ENCODE data around the gene APOL1.
"Not testable (repeated sequence)": the region's sequence is repeated elsewhere in the genome, so short reads cannot be mapped to it uniquely, and the experiment has no call there.

The APOL1 gene

DNA sequence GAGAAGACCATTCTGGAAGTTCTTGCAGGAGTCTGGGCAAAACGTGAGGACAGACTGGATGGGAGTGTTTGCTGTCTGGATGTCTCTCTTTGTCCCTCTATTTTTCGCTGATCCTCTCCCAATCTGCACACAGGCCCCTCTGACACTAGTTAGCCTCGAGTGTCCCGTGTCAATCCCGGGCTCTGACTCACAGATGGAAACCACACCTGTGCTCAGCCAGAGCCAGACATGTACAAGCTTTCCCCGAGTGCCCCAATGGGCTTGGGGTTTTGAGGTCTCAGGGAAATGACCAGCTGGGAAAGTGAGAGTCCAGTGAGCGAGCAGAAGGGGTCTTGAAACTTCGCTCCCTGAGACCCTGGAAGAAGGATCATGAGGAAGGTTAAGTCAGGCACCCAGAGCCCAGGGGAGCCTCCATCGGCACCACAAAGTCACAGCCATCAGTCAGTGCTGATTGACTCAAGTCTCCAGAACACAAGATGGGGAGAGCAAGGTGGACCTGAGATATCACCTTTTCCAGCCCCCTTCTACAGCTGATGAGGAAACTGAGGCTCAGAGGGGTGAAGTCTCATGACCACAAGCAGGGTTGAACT is 27.5 kb upstream of the APOL1 start:
- DNase-seq: no peak

DNA sequence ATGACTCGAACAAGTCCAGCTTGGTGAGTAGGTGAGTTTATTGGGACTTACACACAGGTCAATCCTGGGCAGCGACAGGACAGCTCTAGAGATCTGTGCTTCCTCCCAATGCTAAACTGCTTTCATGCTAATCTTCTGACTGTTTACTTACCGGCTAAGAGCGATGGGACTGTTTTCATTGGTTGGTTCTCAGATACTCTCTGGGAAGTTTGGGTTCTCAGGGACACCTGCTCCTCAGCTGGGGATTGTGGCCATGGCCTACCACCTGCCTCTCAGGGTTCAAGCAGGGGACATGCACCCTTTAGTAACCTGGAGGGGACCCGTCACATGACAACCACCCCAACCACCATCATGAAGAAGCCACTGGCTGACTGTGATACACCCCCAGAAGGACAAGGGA is 26.7 kb upstream of the APOL1 start:
- no peak for DNase-seq

DNA sequence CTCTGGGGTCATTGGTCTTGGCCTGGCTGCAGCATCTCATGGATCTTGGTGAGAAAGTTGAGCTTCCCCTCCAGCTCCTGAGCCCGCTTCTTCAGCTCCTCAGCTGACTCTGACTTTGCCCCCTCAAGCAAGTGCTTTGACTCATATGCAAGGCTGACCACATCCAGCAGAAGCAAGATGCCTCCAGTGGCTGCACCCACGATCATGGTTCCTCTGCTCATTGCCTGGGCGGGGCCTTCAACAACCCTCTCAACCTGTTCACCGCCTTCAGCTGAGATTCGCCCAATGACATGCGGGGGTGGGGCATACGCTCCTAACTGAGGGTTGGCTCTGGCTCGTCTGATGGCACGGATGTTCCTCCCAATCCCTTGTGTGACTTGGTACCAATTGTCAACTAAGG is 25.5 kb upstream of the APOL1 start:
- DNase-seq: no peak

DNA sequence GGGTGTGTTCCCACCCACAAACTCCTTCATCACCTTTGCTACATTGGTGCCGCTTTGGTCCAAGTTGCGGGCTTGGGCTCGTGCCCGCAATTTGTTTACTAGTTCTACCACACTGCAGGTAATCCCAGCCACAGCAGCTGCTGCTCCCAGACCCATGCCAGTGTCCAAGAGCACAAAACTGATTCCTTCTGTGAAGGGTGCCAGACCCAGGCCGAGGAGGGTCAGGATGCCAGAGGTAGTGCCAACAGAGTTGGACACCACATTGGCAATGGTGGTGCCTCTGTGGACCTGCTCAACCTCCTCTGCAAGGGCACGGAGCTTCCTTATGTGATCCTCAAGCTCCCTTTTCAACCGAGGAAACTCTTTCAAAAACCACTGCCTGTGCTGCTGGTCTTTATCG is 25.1 kb upstream of the APOL1 start:
- DNase-seq: no peak

DNA sequence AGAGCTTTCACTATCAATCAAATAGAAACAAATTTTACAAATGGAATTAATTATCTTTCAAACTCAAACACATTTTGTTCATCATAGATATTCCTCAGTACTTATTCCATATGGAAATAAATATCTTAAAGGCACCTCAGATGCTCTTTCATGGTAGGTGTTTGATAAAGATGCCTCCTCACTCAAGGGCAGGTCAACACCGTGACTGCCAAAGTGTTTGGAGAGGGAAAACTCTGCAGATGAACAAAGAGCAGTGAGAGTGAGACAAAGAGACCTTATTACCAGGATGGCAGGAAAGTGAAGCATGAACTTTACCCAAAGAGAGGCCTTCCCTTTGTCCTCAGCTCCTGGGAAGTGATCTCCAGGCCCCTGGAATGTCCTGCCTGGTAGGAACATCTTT is 24.6 kb upstream of the APOL1 start:
- not testable (repeated sequence) for DNase-seq

DNA sequence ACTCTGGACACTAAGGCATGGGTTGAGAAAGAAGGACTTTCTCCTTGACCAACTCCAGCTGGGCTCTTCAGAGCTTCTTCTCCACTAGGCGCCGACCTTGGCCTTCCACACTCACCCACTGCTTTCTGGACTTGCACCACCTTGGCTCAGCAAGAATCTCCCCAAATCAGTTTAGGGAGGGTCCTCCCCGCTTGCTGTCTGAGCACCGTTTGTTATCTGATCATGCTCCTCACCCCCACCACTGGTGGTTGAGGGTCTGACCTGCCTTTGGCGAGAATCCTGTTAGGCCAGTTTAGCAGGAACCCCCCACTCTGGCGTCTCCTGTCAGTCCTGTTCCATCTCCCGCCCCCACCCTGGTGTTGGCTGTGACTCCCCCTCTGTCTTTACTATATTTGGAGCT is 24.0 kb upstream of the APOL1 start:
- no peak for DNase-seq

DNA sequence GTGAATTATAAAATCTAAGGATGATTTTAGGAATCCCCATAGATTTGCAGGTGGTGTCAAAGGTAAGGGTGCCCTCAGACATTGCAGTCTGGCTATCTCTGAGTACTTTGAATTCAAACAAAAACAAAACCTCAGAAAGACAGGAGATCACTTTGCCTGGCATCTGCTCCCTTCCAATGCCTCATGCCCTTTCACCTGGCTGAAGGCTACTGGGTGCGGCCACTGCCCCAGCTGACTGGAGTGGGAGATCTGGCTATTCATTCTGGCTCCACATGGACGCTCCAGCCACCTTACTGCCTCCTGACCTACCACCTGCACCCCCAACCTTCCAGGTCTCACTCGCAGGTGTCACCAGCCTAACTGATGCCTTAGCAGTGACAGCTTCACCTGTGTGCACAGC is 23.3 kb upstream of the APOL1 start:
- not testable (repeated sequence) for DNase-seq

DNA sequence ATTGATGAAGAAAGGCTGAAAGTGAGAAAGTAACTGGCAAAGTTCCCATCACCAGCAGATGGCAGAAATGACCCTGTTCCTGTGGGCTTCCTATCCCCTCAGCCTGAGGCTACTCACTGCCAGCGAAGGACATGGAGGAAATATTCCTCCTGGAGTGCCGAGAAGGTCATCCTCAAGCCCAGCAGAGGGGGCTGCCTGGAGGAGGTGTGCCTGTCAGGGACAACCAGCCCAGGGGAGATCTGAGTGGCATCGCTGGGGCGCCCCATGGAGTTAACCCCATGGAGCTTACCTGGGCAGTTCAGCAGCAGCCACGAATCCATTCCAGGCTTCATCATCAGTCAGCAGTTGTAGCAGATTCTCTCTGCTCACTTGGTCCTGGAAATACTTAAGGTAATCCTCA is 21.9 kb upstream of the APOL1 start:
- DNase-seq: not testable (repeated sequence)

DNA sequence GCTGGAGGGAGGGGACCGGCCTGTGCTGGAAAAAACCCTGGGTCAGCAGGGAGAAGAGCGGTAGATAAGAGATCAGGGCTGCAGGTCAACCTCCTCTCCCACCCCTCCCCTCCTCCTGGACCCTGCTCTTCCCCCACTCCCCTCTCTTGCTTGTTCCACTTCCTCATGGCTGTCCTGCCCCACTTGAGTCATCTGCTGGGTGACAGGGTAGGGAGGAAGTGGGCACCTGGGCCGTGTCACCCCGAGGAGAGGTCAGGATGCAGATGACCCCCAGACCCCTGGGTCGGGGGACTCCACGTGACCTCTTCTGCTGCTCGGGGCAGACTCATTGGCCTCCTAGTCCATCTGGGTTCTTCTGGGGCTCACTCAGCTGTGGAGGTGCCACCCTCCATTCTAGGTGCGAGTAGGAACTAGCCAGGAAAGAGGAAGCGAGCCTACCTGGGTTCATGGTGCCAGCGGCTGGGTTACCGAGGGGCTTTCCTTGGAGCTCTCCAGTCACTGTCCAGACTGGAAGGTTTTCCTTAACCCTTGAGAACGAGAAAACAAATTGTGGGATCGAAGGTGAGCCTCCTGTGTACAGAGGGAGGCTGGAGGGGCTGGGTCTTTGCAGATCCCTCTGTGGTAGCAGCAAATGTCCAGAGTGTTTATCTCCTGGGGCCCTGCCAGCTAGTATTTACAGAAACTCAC is 20.1 kb upstream of the APOL1 start:
- no peak for DNase-seq

DNA sequence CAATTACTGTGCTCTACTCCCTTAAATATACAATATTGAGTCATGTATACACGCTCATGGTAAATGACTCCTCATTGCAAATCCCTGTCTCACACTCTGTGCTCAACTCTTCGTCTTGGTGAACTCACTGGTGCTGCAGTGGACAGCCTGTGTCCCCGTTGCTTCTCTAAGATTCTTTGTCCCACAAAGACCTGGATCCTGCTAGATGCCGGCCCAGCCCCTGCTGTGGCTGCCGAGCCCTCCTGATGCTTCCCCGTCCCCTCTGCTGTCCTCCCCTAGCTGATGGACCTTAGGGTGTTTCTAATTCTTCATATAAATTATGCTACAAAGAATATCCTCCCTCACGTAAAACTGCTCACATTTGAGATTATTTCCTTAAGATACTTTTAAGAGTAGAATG is 19.1 kb upstream of the APOL1 start:
- DNase-seq: no peak

DNA sequence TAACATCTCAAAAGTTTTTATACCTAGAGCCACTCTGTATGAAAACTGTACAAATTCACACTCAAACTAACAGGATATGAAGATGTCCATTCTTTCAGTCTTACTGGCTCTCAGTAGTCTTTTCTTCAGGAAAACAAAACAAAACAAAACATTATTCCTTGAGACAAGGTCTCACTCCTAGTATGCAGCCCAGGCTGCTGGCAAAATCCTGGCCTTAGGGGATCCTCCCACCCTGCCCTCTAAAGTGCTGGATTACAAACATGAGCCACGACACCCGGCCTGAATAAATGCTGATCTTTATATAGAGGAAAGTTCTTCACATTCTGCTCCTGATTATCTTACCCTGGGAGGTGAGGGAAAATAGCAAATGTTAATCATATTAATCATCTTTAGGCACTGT is 18.7 kb upstream of the APOL1 start:
- DNase-seq: no peak

DNA sequence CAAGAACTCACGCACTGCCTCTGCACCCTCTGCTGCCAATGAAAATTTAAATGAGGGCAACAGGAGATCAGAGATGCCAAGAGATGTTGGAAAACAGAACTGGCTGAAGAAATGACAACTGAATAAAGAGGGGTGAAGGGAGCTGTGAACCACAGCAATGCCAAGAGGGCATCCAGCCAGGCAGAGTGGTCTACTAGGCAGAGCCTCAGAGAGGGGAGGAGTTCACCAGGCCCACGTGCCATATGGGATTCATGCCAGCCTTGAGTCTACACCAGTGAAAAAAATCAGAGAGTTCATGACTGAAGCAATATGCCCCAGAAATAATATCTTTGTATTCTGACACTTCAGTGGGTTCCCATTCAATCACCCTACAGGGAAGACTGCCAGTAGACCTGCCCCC is 18.0 kb upstream of the APOL1 start:
- peak in 5 of 56 donors; percentile 13 to 37 (median 20) for DNase-seq

DNA sequence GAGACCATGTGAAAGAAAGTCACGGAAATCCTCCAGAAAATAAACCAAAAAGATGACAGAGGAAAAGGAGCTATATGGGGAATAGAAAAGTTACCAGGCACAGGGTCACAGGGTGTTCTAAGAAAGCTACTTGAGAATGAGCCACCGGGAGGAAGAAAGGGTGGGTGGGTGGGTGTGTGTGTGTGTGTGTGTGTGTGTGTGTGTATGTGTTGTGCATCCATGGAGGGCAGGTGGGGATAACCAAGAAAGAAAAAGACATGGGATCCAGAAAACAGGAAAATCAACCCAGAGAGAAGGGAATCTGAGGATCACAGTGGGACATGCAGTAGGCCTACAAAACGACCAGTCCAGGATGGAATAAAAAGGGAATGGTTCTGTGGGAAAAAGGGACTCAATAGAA is 17.3 kb upstream of the APOL1 start:
- no peak for DNase-seq

DNA sequence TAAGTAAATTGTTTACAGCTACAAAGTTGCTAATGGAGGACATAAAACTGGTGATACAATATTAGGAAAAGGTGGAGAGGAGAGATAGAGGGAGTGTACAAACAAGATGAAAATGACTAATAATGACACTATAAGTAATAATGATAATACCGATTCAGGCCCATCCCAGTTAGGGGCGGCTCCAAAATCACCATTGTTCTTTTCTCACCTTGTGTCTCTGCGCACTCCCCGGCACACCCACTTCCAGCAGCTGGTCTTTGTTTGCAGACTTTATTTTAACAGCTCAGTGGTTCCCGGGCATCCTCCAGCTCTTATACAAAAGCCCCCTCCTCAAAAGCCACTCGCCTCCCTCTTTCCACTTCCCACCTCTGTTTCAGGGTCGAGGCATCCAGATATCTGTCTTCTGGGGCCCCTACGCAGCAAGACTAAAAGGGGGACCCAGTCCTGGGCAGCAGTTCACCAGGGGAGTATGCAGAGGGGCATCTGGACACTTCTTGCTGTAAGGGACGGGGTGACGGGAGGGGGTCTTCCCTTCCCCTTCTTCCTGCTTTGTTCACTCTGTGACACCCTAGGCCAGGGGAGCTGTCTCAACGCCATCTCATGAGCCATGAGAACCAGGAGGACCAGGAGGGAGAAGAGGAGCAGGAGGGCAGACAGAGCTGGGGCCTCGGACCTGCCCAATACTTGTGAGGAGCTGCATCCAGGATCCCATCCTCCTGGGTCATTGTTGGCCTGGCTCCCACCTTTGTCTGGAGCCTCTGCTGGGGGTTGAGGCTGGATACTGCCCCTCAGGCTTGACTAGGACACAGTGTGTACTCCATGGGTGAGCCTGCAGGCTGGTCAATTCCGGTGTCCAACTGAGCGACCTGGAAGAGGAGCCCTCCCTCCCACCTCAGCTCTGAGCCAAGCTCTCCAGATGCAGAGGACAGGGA is 16.3 kb upstream of the APOL1 start:
- DNase-seq: no peak

DNA sequence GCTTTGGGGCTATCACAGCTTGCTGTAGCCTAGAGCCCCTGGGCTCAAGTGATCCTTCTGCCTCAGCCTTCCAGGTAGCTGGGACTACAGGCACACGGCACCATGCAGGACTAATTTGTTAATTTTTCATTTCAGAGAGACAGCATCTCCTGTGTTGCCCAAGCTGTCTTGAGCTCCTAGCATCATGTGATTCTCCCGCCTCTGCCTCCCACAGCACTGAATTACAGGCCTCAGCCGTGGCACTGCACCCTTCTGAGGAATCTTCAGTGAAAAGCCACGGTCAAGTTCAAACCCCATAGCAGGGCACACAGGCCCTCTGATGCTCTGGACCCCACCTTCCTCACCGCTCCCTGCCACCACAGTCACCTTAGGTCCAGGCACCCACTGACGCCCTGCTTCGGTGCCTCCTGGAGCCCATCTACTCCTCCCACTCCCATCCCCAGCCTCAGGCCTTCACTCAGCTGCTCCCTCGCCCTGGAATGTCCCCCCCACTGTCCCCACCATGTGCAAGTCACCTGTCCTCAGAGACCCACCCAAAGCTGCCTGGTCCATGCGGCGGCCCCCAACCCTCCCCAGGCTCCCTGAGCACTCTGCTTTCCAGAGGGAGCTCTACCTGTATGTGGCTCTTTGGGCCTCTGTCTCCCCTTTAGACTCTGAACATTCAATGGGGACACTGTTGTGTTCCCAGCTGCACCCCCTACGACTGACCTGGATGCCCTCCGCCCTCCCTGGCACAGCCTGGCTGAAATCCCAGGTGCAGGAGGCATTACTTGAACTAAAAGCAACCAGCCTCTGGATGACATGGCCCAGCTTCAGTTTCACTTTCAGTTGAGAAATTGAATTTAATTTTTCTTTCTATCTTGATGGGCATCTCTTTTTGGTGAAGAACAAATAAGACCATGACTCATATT is 15.2 kb upstream of the APOL1 start:
- DNase-seq: peak in 11 of 56 donors; percentile 20 to 48 (median 35)

DNA sequence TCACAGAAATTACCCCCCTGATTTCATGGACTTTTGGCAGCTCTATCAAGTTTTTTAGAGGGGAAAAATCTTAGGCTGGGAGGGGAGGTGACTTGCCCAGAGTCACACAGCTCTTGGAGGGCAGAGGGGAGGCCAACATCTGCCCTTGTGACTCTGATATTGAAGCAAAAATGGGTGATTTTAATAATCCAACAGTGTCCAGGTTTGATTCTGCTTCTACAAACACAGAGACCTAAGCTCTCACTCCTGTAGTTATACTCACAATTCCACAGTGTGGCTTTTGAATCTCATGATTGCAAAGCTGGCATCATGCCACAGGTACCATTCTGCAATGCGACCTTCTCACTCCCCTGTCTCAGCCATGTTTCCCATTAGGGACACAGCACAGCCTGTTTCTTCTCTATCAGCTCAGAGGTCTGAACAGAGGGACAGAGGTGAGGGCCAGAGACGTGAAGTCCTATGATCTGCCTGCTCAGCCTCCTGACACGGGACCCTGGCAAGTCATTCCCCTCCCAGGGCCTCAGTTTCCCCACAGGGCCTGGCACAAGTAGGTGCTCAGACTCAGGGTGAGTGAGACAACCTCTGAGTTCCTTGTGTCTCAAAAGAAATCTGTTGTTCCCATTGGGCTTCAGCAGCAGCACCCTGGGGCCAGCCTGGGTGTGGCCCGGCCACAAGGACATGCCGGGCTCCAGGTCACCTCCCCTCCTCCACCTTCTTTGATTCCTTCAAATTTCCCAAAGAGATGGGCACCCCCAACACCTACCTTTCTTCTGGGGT is 14.4 kb upstream of the APOL1 start:
- DNase-seq: no peak

DNA sequence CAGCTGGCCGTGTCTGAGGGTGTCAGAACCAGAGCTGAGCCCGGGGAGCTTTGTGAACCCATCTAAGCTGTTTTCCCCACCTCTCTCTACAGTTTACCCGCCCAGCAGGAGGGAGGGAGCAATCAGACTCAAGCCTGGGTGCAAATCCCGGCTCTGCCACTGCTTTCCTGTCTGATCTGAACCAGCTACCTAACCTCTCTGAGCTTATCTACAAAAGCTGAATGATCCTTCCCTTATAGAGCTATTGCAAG is 13.9 kb upstream of the APOL1 start:
- peak in 1 of 56 donors; percentile 36 for DNase-seq

DNA sequence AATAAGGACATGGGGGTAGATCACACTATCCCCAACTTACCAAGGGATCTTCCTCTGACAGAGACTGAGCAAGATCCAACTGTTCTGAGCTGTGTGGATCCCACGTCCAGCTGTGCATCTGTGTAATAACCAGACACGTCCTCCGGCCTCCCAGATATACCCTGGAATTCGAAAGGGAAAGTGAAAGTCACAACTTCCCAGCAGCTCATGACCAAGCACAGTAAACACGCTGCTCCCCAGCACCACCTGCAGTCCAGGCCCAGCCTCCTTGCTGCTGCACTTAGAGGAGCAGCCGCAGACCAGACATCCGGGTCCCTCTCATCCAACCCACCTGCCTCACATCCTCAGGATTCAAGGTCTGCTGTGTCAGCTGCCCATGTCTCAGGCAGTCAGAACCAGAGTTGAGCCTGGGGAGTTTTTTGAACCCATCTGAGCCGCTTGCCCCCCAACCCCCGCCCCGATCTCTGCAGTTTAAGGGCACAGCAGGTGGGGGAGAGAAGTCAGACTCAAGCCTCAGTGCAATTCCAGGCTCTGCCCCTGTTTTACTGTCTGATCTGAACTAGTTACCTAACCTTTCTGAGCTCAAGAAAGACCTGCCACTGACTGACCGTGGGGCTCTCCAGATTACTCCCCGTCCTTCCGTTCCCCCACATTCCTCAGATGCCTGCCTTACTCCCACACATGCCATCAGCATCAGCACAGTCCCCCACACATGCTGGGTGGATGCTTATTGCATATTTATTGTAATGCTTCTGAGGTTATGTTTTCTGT is 13.3 kb upstream of the APOL1 start, which contains the start of gene APOL2:
APOL2 (minus strand) TSS at position 127 of the 771 bp plus-strand sequence. CDS start 6,365 bp downstream, outside the sequence.
- peak in 55 of 56 donors; percentile 22 to 88 (median 71) for DNase-seq

DNA sequence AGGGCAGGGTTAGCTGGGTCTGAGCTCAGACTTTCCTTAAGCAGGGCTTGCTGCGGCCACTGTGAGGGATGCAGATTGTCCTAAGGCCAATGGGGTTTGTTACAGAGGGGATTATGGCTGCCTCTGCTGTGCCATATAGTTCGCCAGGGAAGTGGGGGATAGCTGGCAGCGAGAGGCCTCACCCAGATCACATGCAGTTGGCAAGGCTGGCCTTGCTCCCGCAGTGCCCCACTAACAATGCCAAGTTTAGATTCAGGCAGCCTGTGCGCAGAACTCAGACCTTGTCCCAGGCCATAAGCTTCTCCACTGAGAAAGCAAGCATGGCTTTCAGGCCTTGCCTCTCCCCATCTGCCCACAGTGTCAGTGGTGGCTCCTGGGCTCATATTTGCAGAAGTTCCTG is 8.9 kb upstream of the APOL1 start:
- DNase-seq: no peak

All from nucleus accumbens (tissue), 56 donors.